Right atrium auricular region (tissue), 2 donors: Measurements from ENCODE around the gene MRPS18A. TPM values are rescaled to one million over a fixed set of nuclear protein-coding genes. Genes with fewer than 3 reads are reported as not detected.
A peak's percentile ranks its signal among the peaks of the same experiment; 100 is the strongest.

Source experiments
- DNase-seq: peaks from one replicate; pipeline ENCODE4 v3.0.0-alpha.2; 2019; ENCODE audit warnings: low spot score
- H3K27ac ChIP-seq, 2 donors: fragments of 200-600 bp; sonication (generic); 1 replicate in 1 of 2; 2 replicates in 1 of 2; pipeline ENCODE4 v1.5.1; 2016 to 2019
- H3K27me3 ChIP-seq, 2 donors: fragments of 200-600 bp; sonication (generic); one replicate each; pipeline versions ENCODE4 v1.5.1 to v1.6.0; 2017 to 2019
- H3K36me3 ChIP-seq: fragments of 200-600 bp; sonication (generic); one replicate; pipeline ENCODE4 v1.5.1; 2016
- H3K4me1 ChIP-seq, 2 donors: fragments of 200-600 bp; sonication (generic); one replicate each; pipeline versions ENCODE4 v1.5.1 to v1.6.0; 2017 to 2019
- H3K4me3 ChIP-seq, 2 donors: fragments of 200-600 bp; sonication (generic); 1 replicate in 1 of 2; 2 replicates in 1 of 2; pipeline ENCODE4 v1.5.1; 2017 to 2019; ENCODE audit warnings: mild to moderate bottlenecking in 1 of 2, moderate library complexity in 1 of 2
- H3K9me3 ChIP-seq, 2 donors: fragments of 200-600 bp; sonication (generic); one replicate each; pipeline ENCODE4 v1.5.1; 2019
- CTCF ChIP-seq, 2 donors: fragments of 200-600 bp; sonication (generic); IDR thresholded peaks; one replicate each; pipeline ENCODE4 v1.5.1; 2019; ENCODE audit warnings: antibody characterized with exemption in 2 of 2
- total RNA-seq, 2 donors: library from RNA; depleted of rRNA; stranded (reverse); fragments of >200 nt; gene quantifications; one replicate each; pipeline ENCODE4 v1.1.0, GENCODE V29; 2016

The MRPS18A gene
- total RNA-seq, 2 donors from 2014 or later = 40.4 to 42.7 TPM

GRCh38 chr6:43680308-43681200 is 7.0 kb downstream of the MRPS18A start:
- H3K9me3 ChIP-seq = no peaks in the 10 kb centered on the region
- H3K27ac ChIP-seq = peak overlapping the region in 1 of 2 donors; percentile 2
- DNase-seq = no peak
- no peaks in the 10 kb centered on the region for H3K27me3 ChIP-seq
- no peak for TF ChIP-seq CTCF (IDR thresholded peaks at IDR 0.05)
- H3K4me3 ChIP-seq = no peak overlapping the region
- peaks cover 43% of the 10 kb centered on the region for H3K36me3 ChIP-seq
- peaks cover 0 to 12% of the 10 kb centered on the region in 2 donors for H3K4me1 ChIP-seq

DNA sequence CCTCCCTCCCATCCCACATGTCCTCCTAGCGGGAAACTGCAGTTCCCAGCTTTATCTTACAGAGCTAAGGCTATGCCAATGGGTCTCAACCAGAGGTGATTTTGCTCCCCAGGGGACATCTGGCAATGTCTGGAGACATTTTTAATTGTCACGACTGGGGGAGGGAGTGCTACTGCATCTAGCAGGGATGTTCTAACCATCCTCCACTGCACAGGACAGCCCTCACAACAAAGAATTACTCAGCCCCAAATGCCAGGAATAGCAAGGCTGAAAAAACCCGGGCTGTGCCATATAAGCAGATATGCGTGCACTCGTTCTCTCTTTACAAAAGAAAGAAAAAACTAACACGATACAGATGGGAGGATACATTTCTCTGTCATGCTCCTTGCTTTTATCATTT is 8.5 kb downstream of the MRPS18A start:
- H3K4me3 ChIP-seq = no peak overlapping the region
- H3K27me3 ChIP-seq = no peaks in the 10 kb centered on the region
- H3K9me3 ChIP-seq = no peaks in the 10 kb centered on the region
- peaks cover 0 to 8% of the 10 kb centered on the region in 2 donors for H3K4me1 ChIP-seq
- DNase-seq = no peak
- no peak overlapping the region for H3K27ac ChIP-seq
- TF ChIP-seq CTCF (IDR thresholded peaks at IDR 0.05) = no peak
- H3K36me3 ChIP-seq = peaks cover 58% of the 10 kb centered on the region

- Histone ChIP-seq H3K27me3 (no peaks in the 10 kb centered on the region), H3K4me3 (no peak overlapping the region), H3K27ac (no peak overlapping the region), H3K4me1 (peaks cover 0 to 8% of the 10 kb centered on the region in 2 donors), H3K9me3 (no peaks in the 10 kb centered on the region), H3K36me3 (peaks cover 65% of the 10 kb centered on the region)
- DNase-seq = no peak
- TF ChIP-seq CTCF (IDR thresholded peaks at IDR 0.05) = no peak
Measured at GRCh38 chr6:43678341-43678740, 9.2 kb downstream of the MRPS18A start.

DNA sequence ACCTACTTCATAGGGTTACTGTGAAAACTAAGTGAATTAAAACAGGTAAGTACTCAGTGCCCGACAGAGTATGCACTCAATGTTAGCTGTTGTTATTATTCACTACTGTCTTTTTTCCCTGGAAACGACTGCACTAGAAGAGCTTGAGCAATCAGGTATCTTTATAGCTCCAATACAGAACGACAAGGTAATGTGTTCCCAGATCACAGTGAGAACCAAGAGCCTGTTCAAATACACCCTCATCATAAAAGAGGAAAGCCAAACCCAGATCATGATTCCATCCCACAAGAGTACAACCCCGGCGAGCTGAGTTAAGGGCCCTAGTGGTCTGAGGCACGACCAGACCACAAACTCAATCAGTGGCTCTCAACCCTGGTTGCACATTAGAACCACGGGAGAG is 9.8 kb downstream of the MRPS18A start:
- no peak for DNase-seq
- Histone ChIP-seq H3K27me3 (no peaks in the 10 kb centered on the region), H3K27ac (no peak overlapping the region), H3K4me1 (peaks cover 0 to 8% of the 10 kb centered on the region in 2 donors), H3K4me3 (no peak overlapping the region), H3K36me3 (peaks cover 69% of the 10 kb centered on the region), H3K9me3 (no peaks in the 10 kb centered on the region)
- TF ChIP-seq CTCF (IDR thresholded peaks at IDR 0.05) = no peak

DNA sequence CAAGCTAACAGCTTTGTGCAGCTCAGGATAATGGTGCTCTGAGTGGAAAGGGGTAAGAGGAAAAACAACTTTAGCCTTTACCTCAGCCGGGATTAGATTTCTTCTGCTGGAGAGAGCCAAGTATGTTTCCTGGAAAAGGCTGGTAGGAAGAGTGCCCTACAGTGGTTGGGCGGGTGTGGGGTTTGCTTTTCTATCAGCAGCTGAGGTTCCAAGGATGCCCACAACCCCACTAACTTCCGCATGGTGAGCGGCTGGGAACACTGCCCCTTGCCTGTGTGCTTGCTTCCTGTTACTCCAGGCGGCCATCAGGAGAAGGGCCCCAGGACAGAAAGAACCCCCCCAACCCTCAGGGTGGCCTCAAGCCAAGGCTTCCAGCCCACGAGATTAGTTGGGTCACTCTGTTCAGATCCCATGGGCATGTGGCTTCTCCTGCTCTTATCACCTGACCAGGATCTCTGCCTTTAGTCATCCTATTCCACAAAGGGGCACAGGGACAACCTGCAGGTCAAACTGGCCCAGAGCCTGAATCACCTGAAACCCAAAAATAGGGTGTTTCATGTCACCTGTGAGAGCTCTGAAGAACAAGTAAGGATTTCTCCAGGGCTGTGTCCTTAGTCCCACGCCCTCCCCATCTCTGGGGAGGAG is 10.5 kb downstream of the MRPS18A start:
- no peak for TF ChIP-seq CTCF (IDR thresholded peaks at IDR 0.05)
- H3K36me3 ChIP-seq = peaks cover 75% of the 10 kb centered on the region
- H3K4me1 ChIP-seq = peaks cover 0 to 7% of the 10 kb centered on the region in 2 donors
- H3K27ac ChIP-seq = no peak overlapping the region
- no peak overlapping the region for H3K4me3 ChIP-seq
- H3K27me3 ChIP-seq = no peaks in the 10 kb centered on the region
- no peak for DNase-seq
- no peaks in the 10 kb centered on the region for H3K9me3 ChIP-seq
